Stimulated activated CD4-positive, alpha-beta T cell treated with anti-CD3 and anti-CD28 coated beads, Interleukin-4, amount 100 ng/mL, for 1 hour (primary cell): ENCODE measurements around the gene STYXL1.

Source experiments
- DNase-seq: peaks from one replicate; pipeline ENCODE4 v3.0.0-alpha.2; 2020

The STYXL1 gene

GRCh38 chr7:75991531-75992082 is 56.2 kb downstream of the STYXL1 start:
- DNase-seq: no peak

DNA sequence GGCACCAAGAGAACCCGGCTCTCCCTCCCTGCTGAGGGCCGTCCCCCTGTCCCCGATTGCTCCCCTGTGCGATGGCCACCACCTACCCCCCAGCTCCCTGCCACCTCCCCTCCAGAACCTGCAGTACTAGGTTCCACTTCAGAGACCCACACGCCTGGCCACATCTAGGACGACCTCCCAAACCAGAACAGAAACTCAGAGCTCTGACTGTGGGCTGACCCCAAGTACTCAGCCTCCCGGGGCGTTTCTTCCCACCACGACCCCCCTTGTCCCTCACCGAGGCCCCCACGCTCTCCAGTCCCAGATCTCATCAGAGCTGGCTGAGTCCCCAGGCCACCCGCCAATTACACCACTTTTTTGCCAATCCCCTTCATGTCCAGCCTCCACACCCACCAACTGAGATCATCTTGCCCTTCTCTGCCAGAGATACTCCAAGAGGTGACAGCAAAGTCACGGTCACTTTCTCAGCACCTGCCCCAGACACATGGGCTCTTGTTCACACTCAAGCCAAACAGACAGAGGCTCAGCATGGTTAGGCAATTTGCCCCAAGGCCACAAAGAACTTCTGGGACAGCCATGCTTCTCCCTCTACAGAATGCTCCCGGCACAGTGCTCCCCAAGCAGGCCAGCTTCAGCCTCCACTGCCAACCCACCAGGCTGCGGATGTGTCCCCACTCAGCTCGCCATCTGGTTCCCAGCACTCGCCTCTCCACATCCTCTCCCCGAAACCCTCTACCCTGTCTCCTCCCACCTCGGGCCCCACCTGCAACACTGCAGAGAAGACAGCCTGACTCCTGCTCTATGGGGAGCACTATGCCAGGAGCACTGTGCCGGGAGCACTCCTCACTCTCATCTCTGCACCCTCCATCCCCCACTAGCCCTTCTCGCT is 58.1 kb downstream of the STYXL1 start:
- DNase-seq: no peak

DNA sequence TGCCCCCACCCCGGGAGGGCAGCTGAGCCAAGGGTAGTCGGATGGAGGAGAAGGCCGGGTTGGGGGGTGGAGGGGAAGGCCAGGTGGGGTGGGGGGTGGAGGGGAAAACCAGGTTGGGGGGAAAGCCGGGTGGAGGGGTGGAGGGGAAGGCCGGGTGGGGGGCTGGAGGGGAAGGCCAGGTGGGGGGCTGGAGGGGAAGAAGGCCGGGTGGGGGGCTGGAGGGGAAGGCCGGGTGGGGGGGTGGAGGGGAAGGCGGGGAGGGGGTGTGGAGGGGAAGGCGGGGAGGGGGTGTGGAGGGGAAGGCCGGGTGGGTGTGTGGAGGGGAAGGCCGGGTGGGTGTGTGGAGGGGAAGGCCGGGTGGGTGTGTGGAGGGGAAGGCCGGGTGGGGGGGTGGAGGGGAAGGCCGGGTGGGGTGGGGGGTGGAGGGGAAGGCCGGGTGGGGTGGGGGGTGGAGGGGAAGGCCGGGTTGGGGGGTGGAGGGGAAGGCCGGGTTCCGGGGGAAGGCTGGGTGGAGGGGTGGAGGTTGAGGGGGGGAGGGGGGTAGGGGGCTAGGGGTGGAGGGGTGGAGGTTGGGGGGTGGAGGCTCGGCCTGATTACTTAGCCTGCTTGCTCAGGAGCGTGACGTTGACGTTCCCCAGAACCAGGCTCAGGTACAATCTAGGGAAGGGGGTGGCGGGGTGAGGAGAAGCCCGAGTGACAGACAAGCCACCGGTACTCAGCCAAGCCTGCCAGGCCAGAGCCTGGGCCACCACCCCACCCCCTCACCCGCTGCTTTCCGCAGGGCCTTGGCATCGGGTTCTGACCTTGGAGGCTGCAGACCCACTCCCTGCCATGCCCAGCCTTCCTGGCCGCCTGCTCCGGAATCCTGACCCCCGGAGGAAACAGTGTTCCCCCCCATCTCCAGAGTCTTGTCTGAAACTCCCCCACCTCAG is 59.0 kb downstream of the STYXL1 start:
- no peak for DNase-seq

DNA sequence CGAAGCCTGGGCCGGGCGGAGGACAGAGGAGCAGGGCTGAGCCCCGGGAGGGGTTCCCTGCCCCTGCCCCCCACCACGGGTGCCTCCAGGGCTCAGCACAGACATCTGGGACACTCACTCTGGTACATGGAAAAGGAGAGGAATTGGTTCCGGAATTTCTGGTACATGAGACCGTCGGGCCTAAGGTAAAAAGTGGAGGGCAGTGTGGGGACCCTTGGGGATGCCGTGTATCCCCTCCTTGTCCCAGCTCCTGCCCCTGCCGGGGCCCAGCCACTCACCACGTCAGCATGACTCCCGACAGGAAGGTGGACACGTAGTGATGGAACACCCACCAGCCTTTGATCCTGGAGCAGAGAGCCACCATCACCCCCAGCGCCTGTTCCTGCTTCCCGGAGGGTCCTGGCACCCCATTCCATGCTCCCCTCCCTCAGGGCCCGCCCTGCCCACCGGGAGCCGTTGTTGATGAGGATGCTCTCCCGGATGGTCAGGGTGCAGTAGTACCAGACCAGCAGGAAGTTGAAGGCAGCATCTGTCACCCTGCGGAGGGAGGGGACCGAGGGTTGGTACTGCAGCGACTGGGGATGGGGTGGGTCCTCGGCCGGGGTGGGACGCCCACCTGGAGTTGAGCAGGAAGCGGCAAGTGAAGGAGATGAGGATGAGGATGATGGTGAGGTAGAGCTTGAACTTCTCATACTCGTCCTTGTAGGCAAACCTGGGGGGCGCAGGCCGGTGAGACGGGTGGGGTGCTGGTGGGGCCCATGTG is 59.8 kb downstream of the STYXL1 start:
- DNase-seq: no peak

GRCh38 chr7:75987026-75987804 is 60.6 kb downstream of the STYXL1 start:
- no peak for DNase-seq

DNA sequence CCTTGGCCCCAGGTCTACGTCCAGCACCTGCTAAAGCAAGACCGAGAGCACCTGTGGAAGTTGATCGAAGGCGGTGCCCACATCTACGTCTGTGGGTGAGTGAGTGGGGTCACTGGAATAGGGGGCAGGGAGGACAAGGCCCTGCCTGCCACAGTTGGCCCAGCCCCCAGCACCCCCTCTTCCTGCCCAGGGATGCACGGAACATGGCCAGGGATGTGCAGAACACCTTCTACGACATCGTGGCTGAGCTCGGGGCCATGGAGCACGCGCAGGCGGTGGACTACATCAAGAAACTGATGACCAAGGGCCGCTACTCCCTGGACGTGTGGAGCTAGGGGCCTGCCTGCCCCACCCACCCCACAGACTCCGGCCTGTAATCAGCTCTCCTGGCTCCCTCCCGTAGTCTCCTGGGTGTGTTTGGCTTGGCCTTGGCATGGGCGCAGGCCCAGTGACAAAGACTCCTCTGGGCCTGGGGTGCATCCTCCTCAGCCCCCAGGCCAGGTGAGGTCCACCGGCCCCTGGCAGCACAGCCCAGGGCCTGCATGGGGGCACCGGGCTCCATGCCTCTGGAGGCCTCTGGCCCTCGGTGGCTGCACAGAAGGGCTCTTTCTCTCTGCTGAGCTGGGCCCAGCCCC is 61.5 kb downstream of the STYXL1 start:
- no peak for DNase-seq

GRCh38 chr7:75985518-75986146 is 62.2 kb downstream of the STYXL1 start:
- DNase-seq: no peak

DNA sequence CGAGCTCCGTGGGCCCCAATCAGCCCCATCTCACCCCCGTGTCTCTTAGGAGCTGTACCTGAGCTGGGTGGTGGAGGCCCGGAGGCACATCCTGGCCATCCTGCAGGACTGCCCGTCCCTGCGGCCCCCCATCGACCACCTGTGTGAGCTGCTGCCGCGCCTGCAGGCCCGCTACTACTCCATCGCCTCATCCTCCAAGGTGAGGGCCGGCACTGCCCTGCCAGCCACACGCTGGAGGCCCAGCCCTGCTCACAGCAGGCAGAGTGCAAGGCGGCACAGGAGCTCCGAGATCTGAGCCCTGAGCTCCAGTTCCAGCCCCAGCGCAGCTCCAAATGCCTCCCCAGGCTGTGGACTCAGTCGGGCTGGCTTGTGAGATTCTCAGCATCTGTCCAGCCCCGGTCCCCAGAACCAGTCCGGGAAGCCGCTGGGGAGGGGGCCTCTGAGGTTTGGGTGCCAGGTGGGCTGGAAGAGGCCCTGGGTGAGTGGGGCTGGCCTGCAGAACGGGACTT is 62.7 kb downstream of the STYXL1 start:
- no peak for DNase-seq

GRCh38 chr7:75984130-75985008 is 63.4 kb downstream of the STYXL1 start:
- no peak for DNase-seq

DNA sequence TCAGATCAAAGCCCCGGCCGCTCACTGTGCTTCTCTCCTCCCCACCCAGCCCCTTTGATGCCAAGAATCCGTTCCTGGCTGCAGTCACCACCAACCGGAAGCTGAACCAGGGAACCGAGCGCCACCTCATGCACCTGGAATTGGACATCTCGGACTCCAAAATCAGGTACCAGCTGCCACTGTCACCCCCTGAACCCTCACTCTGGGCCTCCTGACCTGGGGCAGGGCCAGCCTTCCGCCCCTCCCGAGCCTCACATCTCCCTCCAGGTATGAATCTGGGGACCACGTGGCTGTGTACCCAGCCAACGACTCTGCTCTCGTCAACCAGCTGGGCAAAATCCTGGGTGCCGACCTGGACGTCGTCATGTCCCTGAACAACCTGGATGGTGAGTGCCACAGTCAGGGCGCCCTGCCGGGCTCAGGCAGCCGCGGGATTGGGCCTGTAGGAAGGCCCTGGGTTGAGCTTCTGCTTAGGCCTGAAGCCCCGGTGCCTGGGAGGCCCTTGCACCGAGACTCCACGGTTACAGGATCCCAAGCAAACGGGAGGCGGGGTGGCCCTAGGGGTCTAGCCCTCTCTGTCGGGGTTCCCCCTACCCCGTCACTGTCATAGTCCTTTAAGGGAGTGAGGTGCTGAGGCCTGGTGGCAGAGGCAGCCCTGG is 64.2 kb downstream of the STYXL1 start:
- no peak for DNase-seq

DNA sequence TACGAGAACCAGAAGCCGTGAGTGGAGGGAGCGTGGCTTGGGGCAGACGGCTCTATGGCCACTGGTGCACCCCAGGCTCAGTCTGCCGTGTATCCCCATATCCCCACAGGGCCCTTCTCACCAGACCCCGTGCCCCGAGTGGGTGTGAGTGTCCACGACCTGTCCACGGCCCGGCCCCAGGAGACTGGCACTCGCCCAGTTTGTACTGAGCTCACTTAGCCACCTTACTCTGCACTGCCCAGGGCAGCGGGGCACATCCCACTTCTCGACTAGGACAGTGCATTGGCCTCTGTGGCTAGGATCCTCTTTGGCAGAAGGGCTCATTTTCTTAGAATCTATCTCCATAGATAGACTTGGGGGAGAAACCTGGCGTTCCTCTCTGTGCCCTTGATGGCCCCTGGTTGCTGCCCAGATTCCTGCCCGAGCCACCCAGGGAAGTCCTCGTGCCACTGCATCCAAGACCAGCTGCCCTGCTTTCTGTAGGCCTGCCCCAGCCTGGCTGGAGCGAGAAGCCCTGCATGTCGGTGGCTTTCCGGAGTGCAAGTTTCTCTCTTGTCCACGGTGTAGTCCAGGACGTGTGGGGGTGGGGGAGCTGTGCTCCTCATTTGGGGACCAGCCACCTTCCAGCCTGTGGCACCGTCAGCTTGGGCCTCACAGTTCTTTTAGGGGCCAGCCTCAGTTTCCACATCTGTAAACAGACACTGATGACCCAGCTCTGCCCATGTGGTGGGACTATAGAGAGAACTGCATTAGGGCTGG is 65.3 kb downstream of the STYXL1 start:
- DNase-seq: no peak

DNA sequence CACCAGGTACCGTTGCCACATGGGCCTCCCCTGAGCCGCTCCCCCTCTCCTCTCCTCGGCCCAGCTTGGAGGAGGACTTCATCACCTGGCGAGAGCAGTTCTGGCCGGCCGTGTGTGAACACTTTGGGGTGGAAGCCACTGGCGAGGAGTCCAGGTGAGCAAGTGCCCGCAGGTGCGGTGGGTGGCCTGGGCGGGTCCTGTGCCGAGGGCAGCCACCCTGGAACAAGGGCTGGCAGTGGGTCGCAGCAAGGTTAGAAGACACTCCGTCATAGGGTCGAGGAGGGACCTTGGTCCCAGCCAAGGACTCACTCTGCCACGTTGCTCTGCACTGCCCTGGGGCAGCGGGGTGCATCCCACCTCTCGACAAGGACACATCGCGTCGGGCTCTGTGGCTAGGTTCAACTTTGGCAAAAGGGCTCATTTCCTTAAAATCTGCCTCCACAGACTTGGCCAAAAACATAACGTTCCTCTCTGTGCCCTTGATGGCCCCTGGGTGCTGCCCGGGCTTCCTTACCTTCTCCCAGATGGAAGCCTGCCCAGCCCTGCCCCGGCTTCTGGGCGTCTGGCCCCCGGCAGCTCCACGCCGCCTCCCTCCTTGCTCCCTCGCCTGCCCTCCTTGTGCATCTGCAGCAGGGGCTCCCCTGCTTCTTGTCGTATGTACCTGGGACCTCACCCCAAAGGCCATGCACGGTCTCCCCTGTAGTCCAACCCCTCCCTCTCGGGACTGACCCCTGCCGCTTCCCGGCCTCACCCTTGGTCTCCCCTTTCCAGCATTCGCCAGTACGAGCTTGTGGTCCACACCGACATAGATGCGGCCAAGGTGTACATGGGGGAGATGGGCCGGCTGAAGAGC is 66.1 kb downstream of the STYXL1 start:
- DNase-seq: no peak

DNA sequence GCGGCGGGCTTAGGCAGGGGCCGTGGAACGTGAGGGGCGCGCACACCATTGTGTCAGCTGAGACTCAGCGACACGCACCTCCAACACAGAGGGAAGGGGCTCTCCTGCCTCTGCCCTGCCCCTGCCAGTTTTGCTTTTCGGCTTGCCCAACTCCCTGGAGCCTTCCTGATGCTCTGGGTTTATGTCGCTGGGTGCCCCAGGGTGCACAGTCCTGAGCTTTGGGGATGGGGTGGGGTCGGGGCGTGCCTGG is 66.7 kb downstream of the STYXL1 start:
- no peak for DNase-seq

- no peak for DNase-seq
Observed at GRCh38 chr7:75980430-75981202, 67.2 kb downstream of the STYXL1 start.

DNA sequence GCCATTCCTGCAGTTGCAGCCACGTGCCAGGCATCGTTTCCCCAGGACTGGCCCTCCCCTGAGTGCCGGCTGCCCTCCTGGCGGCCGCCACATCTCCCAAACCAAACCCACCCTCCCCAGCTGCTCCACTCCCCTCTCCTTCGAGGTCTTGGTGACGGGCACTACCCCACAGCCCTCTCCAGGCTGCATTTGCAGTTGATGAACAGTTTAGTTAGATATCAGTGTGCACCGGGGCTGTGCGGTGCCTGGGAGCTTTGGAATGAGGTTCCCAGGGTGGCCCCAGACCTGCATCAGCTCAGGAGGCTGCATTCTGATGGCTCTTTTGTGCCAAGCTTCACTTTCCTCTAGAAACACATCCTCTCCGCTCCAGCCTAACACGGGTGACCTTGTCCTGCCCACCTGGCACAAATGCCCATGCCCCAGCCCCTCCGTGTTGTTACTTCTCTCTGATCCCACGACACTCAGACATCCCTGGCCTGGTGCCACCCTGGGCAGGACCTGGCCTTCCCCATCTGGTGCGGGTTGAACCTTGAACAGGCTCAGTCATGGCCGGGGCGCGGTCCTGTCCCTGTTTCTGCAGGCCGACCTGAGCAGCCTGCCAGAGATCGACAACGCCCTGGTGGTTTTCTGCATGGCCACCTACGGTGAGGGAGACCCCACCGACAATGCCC is 67.9 kb downstream of the STYXL1 start:
- no peak for DNase-seq

DNA sequence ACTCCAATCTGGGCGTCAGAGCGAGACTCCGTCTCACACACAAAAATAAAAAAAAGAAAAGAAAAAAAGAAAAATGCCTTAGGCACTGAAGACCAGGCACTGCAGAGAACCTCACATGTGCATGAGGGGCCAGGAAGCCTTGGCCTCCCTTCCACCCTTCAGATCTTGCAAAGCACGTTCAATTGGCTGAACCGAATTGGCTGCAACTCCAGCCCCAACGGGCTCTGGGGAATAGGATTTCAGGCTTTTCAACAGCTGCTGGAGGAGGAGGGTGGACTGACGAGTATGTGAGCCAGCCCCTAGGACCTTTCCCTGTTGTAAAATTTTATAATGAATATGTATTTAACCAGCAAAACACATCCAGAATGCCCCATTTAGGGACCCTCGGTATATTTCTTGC is 70.1 kb downstream of the STYXL1 start:
- no peak for DNase-seq
